HG03457 (cell line): Measurements from ENCODE around the gene CTTNBP2.

Source experiments
- ATAC-seq: cut with Tn5 transposase; IDR thresholded peaks from one replicate; pipeline ENCODE4 v1.9.1; 2021; ENCODE audit warnings: moderate number of reproducible peaks; ENCODE audit not compliant: unreplicated experiment

The CTTNBP2 gene

GRCh38 chr7:117873310-117874190 lies at the start of gene CTTNBP2:
Gene CTTNBP2 (minus strand): TSS chr7:117873441. CDS start chr7:117873415, 26 bp downstream.
- ATAC-seq, result no peak

GRCh38 chr7:117916309-117916708 lies 43.1 kb upstream of the CTTNBP2 start:
- no peak for ATAC-seq

GRCh38 chr7:117912421-117912820 lies 39.2 kb upstream of the CTTNBP2 start:
- no peak for ATAC-seq

GRCh38 chr7:117908031-117908795 lies 35.0 kb upstream of the CTTNBP2 start:
- ATAC-seq, result no peak

GRCh38 chr7:117907049-117907640 lies 33.9 kb upstream of the CTTNBP2 start:
- no peak for ATAC-seq

GRCh38 chr7:117902314-117902889 lies 29.2 kb upstream of the CTTNBP2 start:
- no peak for ATAC-seq

GRCh38 chr7:117901089-117901797 lies 28.0 kb upstream of the CTTNBP2 start:
- ATAC-seq, result no peak

- ATAC-seq, result no peak
Measured at GRCh38 chr7:117896339-117896738, 23.1 kb upstream of the CTTNBP2 start.

GRCh38 chr7:117895276-117895675 lies 22.0 kb upstream of the CTTNBP2 start:
- no peak for ATAC-seq

- no peak for ATAC-seq
Measured at GRCh38 chr7:117894037-117894436, 20.8 kb upstream of the CTTNBP2 start.

- ATAC-seq, result no peak
Measured at GRCh38 chr7:117892821-117893220, 19.6 kb upstream of the CTTNBP2 start.

GRCh38 chr7:117889611-117890010 lies 16.4 kb upstream of the CTTNBP2 start:
- ATAC-seq, result no peak

GRCh38 chr7:117888627-117889026 lies 15.4 kb upstream of the CTTNBP2 start:
- no peak for ATAC-seq

GRCh38 chr7:117882594-117882993 lies 9.4 kb upstream of the CTTNBP2 start:
- no peak for ATAC-seq

GRCh38 chr7:117876761-117877160 lies 3.5 kb upstream of the CTTNBP2 start:
- ATAC-seq, result no peak

GRCh38 chr7:117875566-117875965 lies 2.3 kb upstream of the CTTNBP2 start:
- ATAC-seq, result no peak

- ATAC-seq, result no peak
Measured at GRCh38 chr7:117874191-117874700, 1.0 kb upstream of the CTTNBP2 start.

- no peak for ATAC-seq
Measured at GRCh38 chr7:117872561-117873309, 506 bp downstream of the CTTNBP2 start.

- no peak for ATAC-seq
Measured at GRCh38 chr7:117871778-117872538, 1.3 kb downstream of the CTTNBP2 start.
